ENCODE measurements around the gene BMS1. TPM values are rescaled to one million over a fixed set of nuclear protein-coding genes. Genes with fewer than 3 reads are reported as not detected.

Gene BMS1
- total and polyA plus RNA-seq, 9 donors = 12.7 to 17.8 (median 15.1) TPM

DNA sequence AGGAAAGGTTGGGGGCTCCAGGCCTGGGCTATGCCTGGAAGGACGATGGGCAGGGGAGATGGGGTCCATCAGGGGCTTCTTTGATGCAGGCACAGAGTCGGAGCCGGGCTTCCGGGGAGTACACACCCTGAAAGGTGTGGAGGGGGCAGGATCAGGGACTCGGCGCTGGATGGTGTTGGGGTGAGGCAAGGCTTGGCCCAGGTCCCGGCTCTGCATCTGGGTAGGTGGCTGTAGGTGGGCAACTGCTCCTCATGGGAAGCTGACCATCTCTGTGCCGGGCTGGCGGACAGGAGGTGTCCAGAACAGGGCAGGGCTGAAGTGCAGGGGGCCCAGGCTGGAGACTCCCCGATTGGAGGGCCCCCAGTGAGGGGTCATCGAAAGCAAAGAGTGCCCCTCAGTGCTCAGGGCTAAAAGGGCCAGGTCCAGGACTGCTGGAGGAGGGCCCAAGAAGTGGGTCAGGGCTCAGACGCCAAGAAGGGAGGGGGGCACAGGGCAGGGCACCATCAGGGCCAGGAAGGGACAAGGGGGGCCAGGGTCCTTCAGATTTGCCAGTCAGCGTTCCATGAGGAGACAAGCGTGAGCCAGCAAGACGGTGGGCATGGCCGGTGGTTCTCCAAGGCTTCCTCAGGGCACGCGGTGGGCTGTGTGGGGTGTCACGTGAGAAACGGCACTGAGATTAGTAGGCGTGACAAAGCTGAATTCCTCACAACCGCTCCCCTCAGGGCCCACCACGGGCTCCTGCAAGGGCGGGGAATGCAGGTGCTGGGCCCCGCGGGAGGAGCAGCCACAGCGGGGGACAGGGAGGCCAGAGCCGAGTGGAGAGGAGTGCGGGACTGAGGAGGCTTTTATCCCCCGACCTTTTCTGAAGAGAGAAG, 97.0 kb downstream of the BMS1 start:
- no peaks in the 10 kb centered on the region for H3K36me3 ChIP-seq (ENCODE audit: control insufficient read depth, insufficient read depth, low read length)
- no peak overlapping the region for H3K4me3 ChIP-seq (ENCODE audit: low read length)
- H3K9me3 ChIP-seq (replicated peaks; ENCODE audit: control insufficient read depth, low read depth, low read length) = peaks cover 8% of the 10 kb centered on the region
- no peaks in the 10 kb centered on the region for H3K27me3 ChIP-seq (ENCODE audit: control insufficient read depth, insufficient read depth, low read length)
- peaks cover 12% of the 10 kb centered on the region for H3K4me1 ChIP-seq (ENCODE audit: control insufficient read depth, insufficient read depth, low read length)
- WGBS (ENCODE audit: insufficient coverage) = 80% methylated on average over 25 of the region's 30 CpGs
- no peak overlapping the region for H3K27ac ChIP-seq (ENCODE audit: low read length)
- no peak for DNase-seq

DNA sequence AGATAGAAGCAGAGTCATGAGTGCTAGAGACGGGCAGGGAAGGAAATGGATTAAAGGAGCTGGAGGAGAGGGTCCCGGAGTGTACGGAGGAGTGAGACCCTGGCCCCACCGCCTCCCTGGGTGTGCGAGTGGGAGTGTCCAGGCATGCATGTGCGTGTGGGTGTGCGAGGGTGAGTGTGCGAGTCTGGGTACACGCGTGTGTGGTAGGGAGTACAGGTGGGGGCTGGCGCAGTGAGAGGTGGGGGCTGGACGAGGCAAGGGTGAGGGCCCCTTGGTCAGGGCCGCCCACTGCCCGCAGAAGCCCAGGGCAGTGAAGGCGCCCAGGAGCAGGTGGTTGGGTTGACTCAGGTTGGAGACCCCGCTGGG, 97.6 kb downstream of the BMS1 start:
- Histone ChIP-seq H3K27me3 (ENCODE audit: control insufficient read depth, insufficient read depth, low read length) (no peaks in the 10 kb centered on the region), H3K27ac (ENCODE audit: low read length) (no peak overlapping the region), H3K9me3 (replicated peaks; ENCODE audit: control insufficient read depth, low read depth, low read length) (peaks cover 8% of the 10 kb centered on the region), H3K4me3 (ENCODE audit: low read length) (no peak overlapping the region), H3K4me1 (ENCODE audit: control insufficient read depth, insufficient read depth, low read length) (peaks cover 11% of the 10 kb centered on the region), H3K36me3 (ENCODE audit: control insufficient read depth, insufficient read depth, low read length) (no peaks in the 10 kb centered on the region)
- 92% methylated on average over 16 of the region's 16 CpGs for WGBS (ENCODE audit: insufficient coverage)
- DNase-seq = no peak

DNA sequence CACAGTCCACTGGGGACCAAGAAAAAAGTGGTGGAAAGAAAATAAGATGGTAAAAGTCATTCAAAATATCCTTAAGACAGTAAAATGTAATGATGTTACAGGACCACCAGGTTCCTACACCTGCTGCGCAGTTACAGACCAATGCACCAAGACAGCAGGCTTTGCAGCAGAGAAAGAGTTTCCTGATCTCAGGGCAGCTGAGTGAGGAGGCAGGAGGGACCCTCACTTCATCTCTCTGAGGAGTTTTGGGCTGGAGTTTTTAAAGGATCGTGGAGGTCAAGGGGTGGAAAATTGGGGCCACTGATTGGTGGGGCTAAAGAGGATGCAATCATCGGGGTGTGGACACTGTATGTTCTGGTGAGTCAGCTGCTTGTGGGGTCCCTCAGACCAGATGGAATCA, 100.0 kb downstream of the BMS1 start:
- Histone ChIP-seq H3K4me1 (ENCODE audit: control insufficient read depth, insufficient read depth, low read length) (peaks cover 2% of the 10 kb centered on the region), H3K27me3 (ENCODE audit: control insufficient read depth, insufficient read depth, low read length) (no peaks in the 10 kb centered on the region), H3K27ac (ENCODE audit: low read length) (no peak overlapping the region), H3K4me3 (ENCODE audit: low read length) (no peak overlapping the region), H3K9me3 (replicated peaks; ENCODE audit: control insufficient read depth, low read depth, low read length) (peaks cover 8% of the 10 kb centered on the region), H3K36me3 (ENCODE audit: control insufficient read depth, insufficient read depth, low read length) (no peaks in the 10 kb centered on the region)
- 93% methylated on average over 2 of the region's 3 CpGs for WGBS (ENCODE audit: insufficient coverage)
- DNase-seq = no peak

Other genes with a start within 250 kb of the BMS1 start
- gene ZNF33B, start 144.2 kb upstream of the BMS1 start, total RNA-seq = 17.1 TPM
- 10 to 100 TPM; 11.7 to 16.8 (median 13.7) TPM for gene ZNF33B, start 144.2 kb upstream of the BMS1 start, polyA plus RNA-seq (ENCODE audit: insufficient read depth in 1 of 8, insufficient read length in 8 of 8, low replicate concordance in 1 of 8)

All from muscle of leg (tissue), 11 donors.